AG10803 (cell line): Measurements from ENCODE around the gene FOXP1.

ENCODE experiments used
- DNase-seq: peaks from one replicate; pipeline ENCODE4 v3.0.0; 2010; ENCODE audit warnings: low read depth
- H3K4me3 ChIP-seq: 2 replicates; pipeline ENCODE4 v1.5.1; 2011; ENCODE audit warnings: mild to moderate bottlenecking, low read length, control low read depth
- CTCF ChIP-seq: conservative IDR thresholded peaks from 2 replicates; pipeline ENCODE4 v1.5.1; 2011; ENCODE audit warnings: mild to moderate bottlenecking, low read length, control low read depth, inconsistent platforms

The FOXP1 gene

GRCh38 chr3:71095511-71096291 is 487.8 kb downstream of the FOXP1 start:
- no peak overlapping the region for H3K4me3 ChIP-seq
- no peak for DNase-seq
- no peak for TF ChIP-seq CTCF

- TF ChIP-seq CTCF = no peak
- H3K4me3 ChIP-seq = no peak overlapping the region
- DNase-seq = no peak
Measured at GRCh38 chr3:71094658-71095209, 488.8 kb downstream of the FOXP1 start.

GRCh38 chr3:71092665-71093064 is 490.9 kb downstream of the FOXP1 start:
- TF ChIP-seq CTCF = no peak
- H3K4me3 ChIP-seq = no peak overlapping the region
- no peak for DNase-seq

DNA sequence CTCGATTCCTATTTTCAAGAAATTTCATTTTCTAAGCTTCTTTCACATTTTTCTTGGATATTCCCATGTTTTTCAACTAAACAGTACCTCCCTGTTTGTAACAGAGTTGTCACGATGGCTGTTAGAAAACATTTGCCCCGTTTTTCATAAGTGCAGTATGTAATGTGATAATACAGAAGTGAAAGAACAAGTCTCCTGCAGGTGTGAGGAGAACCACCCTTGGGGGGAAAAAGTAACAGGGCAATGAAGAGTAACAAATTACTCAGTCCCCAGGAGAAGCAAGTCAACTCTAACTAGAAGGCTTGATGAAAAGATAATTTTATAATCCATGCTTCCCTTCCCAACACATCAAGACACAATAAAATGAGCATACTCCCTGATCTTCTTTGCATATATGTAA is 493.3 kb downstream of the FOXP1 start:
- no peak for TF ChIP-seq CTCF
- DNase-seq = no peak
- H3K4me3 ChIP-seq = no peak overlapping the region

GRCh38 chr3:71089271-71089847 is 494.2 kb downstream of the FOXP1 start:
- no peak overlapping the region for H3K4me3 ChIP-seq
- TF ChIP-seq CTCF = no peak
- no peak for DNase-seq

GRCh38 chr3:71088742-71089141 is 494.8 kb downstream of the FOXP1 start:
- TF ChIP-seq CTCF = no peak
- DNase-seq = no peak
- no peak overlapping the region for H3K4me3 ChIP-seq
